Measurements from ENCODE around the gene SCG5.
"Not testable (repeated sequence)": the region's sequence is repeated elsewhere in the genome, so short reads cannot be mapped to it uniquely, and the experiment has no call there.

Gene SCG5, protein sequence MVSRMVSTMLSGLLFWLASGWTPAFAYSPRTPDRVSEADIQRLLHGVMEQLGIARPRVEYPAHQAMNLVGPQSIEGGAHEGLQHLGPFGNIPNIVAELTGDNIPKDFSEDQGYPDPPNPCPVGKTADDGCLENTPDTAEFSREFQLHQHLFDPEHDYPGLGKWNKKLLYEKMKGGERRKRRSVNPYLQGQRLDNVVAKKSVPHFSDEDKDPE

DNA sequence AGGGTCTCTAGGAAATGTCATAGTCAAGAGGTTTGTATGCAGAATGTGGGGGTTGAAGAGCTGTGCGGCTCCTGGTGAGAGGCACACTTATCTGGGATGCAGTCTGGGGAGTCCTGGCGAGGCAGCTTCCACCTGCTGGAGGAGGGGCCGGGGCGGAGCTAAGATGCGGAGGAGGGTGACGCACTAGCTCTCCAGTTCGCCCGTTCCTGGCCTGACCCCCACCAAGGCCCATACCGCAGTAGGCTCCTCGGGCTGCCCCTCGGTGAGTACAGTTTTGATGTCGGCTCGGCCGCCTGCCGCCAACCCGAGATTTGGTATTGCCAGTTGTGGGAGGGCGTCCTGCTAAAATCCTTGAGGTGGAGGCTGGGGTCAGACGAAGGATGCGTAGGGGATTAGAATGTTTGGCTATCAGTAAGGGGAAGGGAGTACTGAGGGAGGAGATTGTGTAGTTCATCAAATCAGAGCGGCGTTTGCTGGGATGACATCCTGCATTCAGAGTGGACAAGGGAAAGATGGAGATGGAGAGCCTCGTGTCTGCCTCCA, at the start of gene SCG5:
TSS of gene SCG5 (plus strand) at position 194 of the 543 bp plus-strand sequence. CDS start 1,883 bp downstream, outside the sequence.
- in situ Hi-C loops (cut with MboI; ENCODE audit: low sequenced_read_pairs, unreplicated experiment): no loop called here
- no peak for DNase-seq (ENCODE audit: low spot score)

DNA sequence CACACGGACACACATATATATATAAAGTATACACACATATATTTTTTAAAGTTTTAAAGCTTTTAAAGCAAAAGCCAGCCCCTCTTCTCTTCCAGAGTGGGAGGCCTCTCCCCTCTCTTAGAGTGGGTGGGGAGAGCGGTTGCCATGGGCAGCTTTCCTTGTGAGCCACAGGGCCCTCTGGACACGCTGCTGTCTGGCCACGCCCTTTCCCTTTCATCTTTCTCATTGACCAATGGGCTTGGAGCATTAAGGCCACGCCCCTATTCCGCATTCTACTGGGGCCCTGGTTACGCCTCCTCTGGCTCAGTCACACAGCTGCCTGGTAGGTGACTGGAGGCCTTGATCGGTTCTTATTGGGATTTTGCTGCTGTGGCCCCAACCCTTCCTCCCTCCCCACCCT, 48.4 kb upstream of the SCG5 start, which contains the start of gene GOLGA8N:
TSS of gene GOLGA8N (plus strand) at position 306 of the 400 bp plus-strand sequence.
- in situ Hi-C loops (cut with MboI; ENCODE audit: low sequenced_read_pairs, unreplicated experiment); DNase-seq (ENCODE audit: low spot score): not testable (repeated sequence)

More for the DNA sequence above, at the start of gene SCG5:
- TF ChIP-seq, protein P1, sequence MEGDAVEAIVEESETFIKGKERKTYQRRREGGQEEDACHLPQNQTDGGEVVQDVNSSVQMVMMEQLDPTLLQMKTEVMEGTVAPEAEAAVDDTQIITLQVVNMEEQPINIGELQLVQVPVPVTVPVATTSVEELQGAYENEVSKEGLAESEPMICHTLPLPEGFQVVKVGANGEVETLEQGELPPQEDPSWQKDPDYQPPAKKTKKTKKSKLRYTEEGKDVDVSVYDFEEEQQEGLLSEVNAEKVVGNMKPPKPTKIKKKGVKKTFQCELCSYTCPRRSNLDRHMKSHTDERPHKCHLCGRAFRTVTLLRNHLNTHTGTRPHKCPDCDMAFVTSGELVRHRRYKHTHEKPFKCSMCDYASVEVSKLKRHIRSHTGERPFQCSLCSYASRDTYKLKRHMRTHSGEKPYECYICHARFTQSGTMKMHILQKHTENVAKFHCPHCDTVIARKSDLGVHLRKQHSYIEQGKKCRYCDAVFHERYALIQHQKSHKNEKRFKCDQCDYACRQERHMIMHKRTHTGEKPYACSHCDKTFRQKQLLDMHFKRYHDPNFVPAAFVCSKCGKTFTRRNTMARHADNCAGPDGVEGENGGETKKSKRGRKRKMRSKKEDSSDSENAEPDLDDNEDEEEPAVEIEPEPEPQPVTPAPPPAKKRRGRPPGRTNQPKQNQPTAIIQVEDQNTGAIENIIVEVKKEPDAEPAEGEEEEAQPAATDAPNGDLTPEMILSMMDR (IDR thresholded peaks at IDR 0.05; ENCODE audit: borderline replicate concordance, control extremely low read depth, extremely low read depth, insufficient read depth, missing control alignments): no peak

DNA sequence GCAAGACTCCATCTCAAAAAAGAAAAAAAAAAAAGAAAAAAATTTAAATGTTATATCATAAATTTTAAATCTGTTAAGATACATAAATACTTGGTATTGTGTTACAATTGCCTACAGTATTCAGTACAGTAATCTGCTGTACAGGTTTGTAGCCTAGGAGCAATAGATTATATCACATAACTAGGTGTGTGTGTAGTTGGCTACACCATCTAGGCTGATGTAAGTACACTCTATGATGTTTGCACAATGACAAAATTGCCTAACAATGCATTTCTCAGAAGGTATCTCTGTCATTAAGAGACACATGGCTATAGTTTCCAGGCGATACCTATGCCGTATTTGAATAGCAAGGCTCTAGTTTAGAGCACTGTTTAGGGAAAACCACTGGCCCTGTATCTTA, 32.0 kb upstream of the SCG5 start:
- not testable (repeated sequence) for DNase-seq (ENCODE audit: low spot score)
- in situ Hi-C loops (cut with MboI; ENCODE audit: low sequenced_read_pairs, unreplicated experiment): loop anchor here (25.0 kb wide), 1 partner anchor 1972 kb away; the partner anchor contains the start of gene ARHGAP11B

DNA sequence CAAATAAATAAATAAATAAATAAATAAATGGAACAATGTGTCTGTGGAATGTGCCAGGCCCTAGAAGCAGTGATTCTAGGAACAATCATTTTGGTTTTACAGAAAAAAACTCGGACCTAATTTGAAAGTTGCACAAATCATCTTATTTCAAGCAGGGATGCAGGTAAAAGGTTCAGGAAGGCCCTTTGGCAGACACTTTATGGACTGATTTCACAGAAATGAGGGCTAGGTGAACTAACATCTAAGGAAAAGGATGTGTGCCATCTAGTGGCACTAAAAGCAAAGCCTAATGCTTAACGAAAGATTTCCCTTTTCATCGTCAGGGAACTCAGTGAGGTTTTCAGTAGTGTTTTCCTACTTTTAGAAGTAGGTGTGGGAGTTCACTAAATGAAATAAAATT, 30.8 kb upstream of the SCG5 start:
- DNase-seq (ENCODE audit: low spot score): not testable (repeated sequence)
- in situ Hi-C loops (cut with MboI; ENCODE audit: low sequenced_read_pairs, unreplicated experiment): loop anchor here (25.0 kb wide), 1 partner anchor 1973 kb away; the partner anchor contains the start of gene ARHGAP11B

DNA sequence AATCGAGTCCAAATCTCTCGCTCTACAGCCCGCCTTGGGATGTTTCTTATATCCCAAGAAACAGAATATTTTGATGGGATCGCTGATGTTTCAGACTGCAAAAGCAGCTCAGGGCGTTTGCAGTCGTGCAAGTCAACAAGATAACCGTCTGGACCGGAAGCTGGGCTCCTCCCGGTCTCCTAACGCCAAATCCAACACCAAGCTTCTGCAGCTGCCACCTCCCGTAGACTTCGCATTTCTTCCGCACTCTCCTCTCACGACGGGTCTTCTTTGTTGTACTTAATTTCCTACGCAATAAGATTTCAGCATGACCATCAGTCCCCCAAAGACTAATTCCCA, 26.8 kb upstream of the SCG5 start:
- in situ Hi-C loops (cut with MboI; ENCODE audit: low sequenced_read_pairs, unreplicated experiment): loop anchor here (25.0 kb wide), 1 partner anchor 1977 kb away; the partner anchor contains the start of gene ARHGAP11B
- DNase-seq (ENCODE audit: low spot score): not testable (repeated sequence)

DNA sequence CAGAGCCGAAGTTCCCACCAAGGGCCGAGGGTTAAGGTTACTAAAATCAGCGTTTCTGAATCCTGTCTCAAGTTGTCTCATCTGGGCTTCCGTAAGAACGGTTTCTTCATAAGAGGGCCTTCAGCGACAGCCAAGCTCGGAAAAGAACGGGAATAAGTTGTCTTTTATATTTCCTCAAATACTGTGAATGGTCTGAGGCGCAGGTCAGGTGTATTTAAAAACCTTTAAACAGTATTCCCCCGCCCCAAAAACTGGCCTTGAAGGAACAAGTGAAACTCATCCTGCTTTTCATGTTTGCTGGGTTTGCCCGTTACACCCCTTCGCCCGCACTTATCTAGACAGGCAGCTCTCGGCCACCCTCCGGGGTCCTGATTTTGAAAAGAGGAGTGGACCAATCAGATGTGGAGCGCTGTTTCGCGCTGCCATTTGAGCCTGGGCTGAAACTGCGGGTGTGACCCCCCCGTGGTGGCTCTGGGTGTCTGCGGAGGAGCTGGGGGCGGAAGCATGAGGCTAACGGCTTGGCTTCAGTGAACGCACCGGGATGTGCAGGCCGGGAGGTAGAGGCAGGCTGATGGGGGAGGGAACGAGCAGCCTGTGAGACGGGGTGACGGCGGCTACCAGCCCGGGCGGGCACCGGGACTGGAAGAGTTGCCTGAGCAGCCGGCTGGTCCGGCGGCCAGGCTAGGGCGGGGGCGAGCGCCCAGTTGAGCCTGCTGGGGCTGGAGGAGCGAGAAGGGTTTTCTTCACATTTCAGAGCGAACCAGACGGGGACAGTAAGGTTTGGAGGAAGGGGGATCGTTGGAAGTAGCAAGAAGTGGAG, 26.2 kb upstream of the SCG5 start, which contains the start of gene ARHGAP11A:
TSS of gene ARHGAP11A (plus strand) at position 454 of the 820 bp plus-strand sequence. CDS start 708 bp downstream, outside the sequence.
- DNase-seq (ENCODE audit: low spot score): peak; percentile 56
- in situ Hi-C loops (cut with MboI; ENCODE audit: low sequenced_read_pairs, unreplicated experiment): loop anchor here (25.0 kb wide), 1 partner anchor 1978 kb away; the partner anchor contains the start of gene ARHGAP11B

DNA sequence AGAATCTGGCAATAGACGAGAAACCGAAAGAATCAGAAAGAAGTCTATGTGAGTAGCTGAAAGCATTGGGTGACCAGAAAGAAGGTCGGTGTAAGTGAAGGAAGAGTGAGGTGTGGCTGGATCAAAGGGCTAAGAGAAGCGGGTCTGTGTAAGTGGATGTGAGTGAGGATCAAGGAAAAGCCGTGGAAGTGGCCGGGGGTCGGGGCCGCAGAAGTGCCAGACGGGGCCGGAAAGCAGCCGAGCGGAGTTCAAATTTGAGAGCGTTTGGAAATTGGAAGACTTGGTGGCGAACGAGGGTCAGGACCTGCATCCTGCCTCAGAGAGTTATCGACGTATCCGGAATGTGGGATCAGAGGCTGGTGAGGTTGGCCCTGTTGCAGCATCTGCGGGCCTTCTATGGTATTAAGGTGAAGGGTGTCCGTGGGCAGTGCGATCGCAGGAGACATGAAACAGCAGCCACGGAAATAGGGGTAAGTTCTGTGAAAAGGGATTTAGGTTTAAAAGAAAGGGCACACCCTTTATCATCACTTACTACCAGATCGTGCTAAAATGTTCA, 25.6 kb upstream of the SCG5 start:
- in situ Hi-C loops (cut with MboI; ENCODE audit: low sequenced_read_pairs, unreplicated experiment): loop anchor here (25.0 kb wide), 1 partner anchor 1979 kb away; the partner anchor contains the start of gene ARHGAP11B
- not testable (repeated sequence) for DNase-seq (ENCODE audit: low spot score)

DNA sequence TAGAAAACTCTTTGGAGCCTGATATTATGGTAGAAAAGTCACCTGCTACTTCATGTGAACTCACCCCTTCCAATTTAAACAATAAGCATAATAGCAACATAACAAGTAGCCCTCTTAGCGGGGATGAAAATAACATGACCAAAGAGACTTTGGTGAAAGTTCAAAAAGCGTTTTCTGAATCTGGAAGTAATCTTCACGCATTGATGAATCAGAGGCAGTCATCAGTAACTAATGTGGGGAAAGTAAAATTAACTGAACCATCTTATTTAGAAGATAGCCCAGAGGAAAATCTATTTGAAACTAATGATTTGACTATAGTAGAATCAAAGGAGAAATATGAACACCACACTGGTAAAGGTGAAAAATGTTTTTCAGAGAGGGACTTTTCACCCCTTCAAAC, 5.1 kb upstream of the SCG5 start:
- no peak for DNase-seq (ENCODE audit: low spot score)
- TF ChIP-seq, protein P1 (IDR thresholded peaks at IDR 0.05; ENCODE audit: borderline replicate concordance, control extremely low read depth, extremely low read depth, insufficient read depth, missing control alignments): no peak
- in situ Hi-C loops (cut with MboI; ENCODE audit: low sequenced_read_pairs, unreplicated experiment): no loop called here

DNA sequence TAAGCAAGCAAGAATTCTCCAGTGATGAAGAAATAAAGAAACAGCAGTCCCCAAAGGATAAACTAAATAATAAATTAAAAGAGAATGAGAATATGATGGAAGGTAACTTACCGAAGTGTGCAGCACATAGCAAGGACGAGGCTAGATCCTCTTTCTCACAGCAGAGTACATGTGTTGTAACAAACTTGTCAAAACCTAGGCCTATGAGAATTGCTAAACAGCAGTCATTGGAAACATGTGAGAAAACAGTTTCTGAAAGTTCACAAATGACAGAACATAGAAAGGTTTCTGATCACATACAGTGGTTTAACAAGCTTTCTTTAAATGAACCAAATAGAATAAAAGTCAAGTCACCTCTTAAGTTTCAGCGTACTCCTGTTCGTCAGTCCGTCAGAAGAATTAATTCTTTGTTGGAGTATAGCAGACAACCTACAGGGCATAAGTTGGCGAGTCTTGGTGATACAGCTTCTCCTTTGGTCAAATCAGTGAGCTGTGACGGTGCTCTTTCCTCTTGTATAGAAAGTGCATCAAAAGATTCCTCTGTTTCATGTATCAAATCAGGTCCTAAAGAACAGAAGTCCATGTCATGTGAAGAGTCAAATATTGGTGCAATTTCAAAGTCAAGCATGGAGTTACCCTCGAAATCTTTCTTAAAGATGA, 4.5 kb upstream of the SCG5 start:
- DNase-seq (ENCODE audit: low spot score): no peak
- TF ChIP-seq, protein P1 (IDR thresholded peaks at IDR 0.05; ENCODE audit: borderline replicate concordance, control extremely low read depth, extremely low read depth, insufficient read depth, missing control alignments): no peak
- in situ Hi-C loops (cut with MboI; ENCODE audit: low sequenced_read_pairs, unreplicated experiment): no loop called here
